ENCODE data around the gene FAM117A. TPM values are rescaled to one million over a fixed set of nuclear protein-coding genes. Genes with fewer than 3 reads are reported as not detected.

The FAM117A gene
- total and polyA plus RNA-seq, 2 of the 4 experiments (the other 2 are of a cell fraction) = 0.72 to 3.4 TPM

DNA sequence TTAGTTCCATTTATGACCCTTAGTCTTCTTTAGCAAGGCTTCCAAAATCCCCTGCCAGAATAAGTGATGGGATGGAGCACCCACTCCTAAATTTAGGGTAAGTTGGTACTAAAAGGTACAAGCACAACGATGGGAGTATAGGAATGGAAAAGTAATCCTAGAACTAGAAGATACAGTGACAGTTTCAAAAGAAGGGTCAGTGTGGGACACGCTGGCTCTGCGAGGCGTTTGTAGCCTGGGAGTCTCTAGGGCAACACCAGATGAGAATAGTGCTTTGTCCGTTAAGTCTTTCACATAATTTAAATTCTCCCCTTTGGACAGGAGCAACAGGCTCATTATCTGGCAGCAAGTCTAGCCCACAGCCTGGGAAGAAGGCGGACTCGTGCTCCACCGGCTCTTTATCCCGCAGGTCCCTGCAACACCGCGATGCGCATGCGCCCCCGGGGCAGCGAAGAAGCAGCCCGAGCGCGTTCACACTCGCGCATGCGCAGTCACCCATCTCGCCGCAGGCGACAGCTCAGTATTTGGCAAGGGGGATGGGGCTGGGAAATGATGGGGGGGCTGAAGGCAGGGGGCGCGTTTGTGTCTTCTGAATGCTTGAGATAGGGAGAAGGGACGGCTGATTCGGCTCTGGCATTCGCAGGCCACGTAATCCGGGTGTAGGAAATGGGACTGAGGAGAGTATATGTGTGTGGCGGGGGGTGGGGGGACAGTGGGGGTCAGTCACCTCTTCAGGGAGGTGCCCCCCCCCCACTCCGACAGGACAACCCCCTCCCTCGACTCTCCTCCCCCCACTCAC is 86.6 kb downstream of the FAM117A start:
- Histone ChIP-seq H2BK5ac (ENCODE audit: low read depth, low read length, poor library complexity, severe bottlenecking) (peak overlapping the region; percentile 84), H3K27ac (ENCODE audit: insufficient read depth, low read length) (peak overlapping the region; percentile 86), H3K9me3 (ENCODE audit: control insufficient read depth, insufficient read depth, low read length) (no peaks in the 10 kb centered on the region), H4K20me1 (ENCODE audit: insufficient read depth, low read length) (peaks cover 28% of the 10 kb centered on the region; the same call in 1 of the 2 replicates), H2BK20ac (ENCODE audit: low read depth, low read length) (no peak overlapping the region), H3K18ac (ENCODE audit: low read depth, low read length) (peak overlapping the region; percentile 73), H2AK5ac (ENCODE audit: low read depth, low read length) (peak overlapping the region; percentile 78), H3K56ac (ENCODE audit: extremely low read depth, insufficient read depth, low read length) (peak overlapping the region; percentile 49), H3K4me1 (ENCODE audit: control insufficient read depth, insufficient read depth, low read length) (peaks cover 4% of the 10 kb centered on the region; the same call in 1 of the 2 replicates), H4K91ac (ENCODE audit: insufficient read depth, low read depth, low read length) (peak overlapping the region; percentile 68), H3K9ac (ENCODE audit: low read depth, low read length) (peak overlapping the region; percentile 92), H3K79me1 (ENCODE audit: low read depth in 1 of 2, low read length in 2 of 2) (peaks cover 15 to 32% of the 10 kb centered on the region in 2 experiments), H3K4me3 (ENCODE audit: insufficient read depth, low read depth, low read length) (peak overlapping the region; percentile 69), H3K14ac (replicated peaks; ENCODE audit: low read depth, low read length) (peak overlapping the region; percentile 82), H3K4ac (ENCODE audit: low read depth, low read length) (peak overlapping the region; percentile 91), H2BK15ac (ENCODE audit: low read depth, low read length) (peak overlapping the region; percentile 17; the same call in 1 of the 3 replicates), H3K4me2 (ENCODE audit: low read depth, low read length) (peak overlapping the region; percentile 99), H3K27me3 (ENCODE audit: control insufficient read depth, insufficient read depth, low read length) (peaks cover 4% of the 10 kb centered on the region), H4K8ac (ENCODE audit: low read depth in 2 of 2, low read length in 2 of 2) (peak overlapping the region; percentile 38 to 94), H3K23ac (ENCODE audit: low read depth, low read length) (peak overlapping the region; percentile 75), H2AFZ (replicated peaks; ENCODE audit: low read length, poor library complexity) (peak overlapping the region; percentile 95), H3K36me3 (ENCODE audit: control insufficient read depth, insufficient read depth, low read length) (no peaks in the 10 kb centered on the region), H2AK9ac (replicated peaks; ENCODE audit: low read depth, low read length, poor library complexity) (peak overlapping the region; percentile 75), H3K9me1 (ENCODE audit: insufficient read depth, low read length) (0 out of 2 replicates have a peak, but pooled peaks cover 2% of the 10 kb centered on the region), H4K5ac (ENCODE audit: low read depth, low read length) (peak overlapping the region; percentile 77), H2BK120ac (ENCODE audit: low read depth, low read length) (peak overlapping the region; percentile 64)
- 7% methylated on average over 3 of the region's 34 CpGs; no CpG with 5 or more reads in 1 of the 2 experiments for WGBS, 2 experiments (ENCODE audit: extremely low coverage in 2 of 2, insufficient read length in 1 of 2)
- no TSS peak for BruUV-seq (replicated peaks)
- intact Hi-C loops (cut with micrococcal nuclease) = loop anchor here (5.0 kb wide), 2 partner anchors 50 to 105 kb away; no protein-coding TSS in a partner anchor
- POLR2A ChIA-PET (ENCODE audit: unreplicated experiment) = interaction anchor here (0.6 to 1.0 kb wide), 6 partner anchors 14 to 207 kb away, joined by 3 to 7 read pairs (median 6); no protein-coding TSS in a partner anchor
- DNase-seq (peak; percentile 91), ATAC-seq (ENCODE audit: low read depth) (peak; percentile 78)
- in situ Hi-C loops (cut with MboI; ENCODE audit: low sequenced_read_pairs) = no loop called here
- dilution Hi-C loops (cut with HindIII; ENCODE audit: low sequenced_read_pairs, unreplicated experiment) = no loop called here
- CTCF ChIA-PET = interaction anchor here (0.6 to 0.7 kb wide), 2 partner anchors 108 to 562 kb away, joined by 3 read pairs; no protein-coding TSS in a partner anchor
- peak; percentile 26; the same call in 1 of the 2 replicates for TF ChIP-seq CEBPB (IDR thresholded peaks at IDR 0.05; ENCODE audit: low read depth, low read length)
- TF ChIP-seq SMC3 (IDR thresholded peaks at IDR 0.05; ENCODE audit: low read depth, low read length) = no peak
- peak; percentile 73; the same call in 1 of the 2 replicates for TF ChIP-seq MXI1 (IDR thresholded peaks at IDR 0.05; ENCODE audit: borderline replicate concordance, low read depth, low read length)
- no peak for TF ChIP-seq RFX5 (IDR thresholded peaks at IDR 0.05; ENCODE audit: low read depth, low read length)
- TF ChIP-seq RCOR1 (IDR thresholded peaks at IDR 0.05; ENCODE audit: insufficient replicate concordance, low read length) = no peak
- no peak for TF ChIP-seq BHLHE40 (IDR thresholded peaks at IDR 0.05; ENCODE audit: low read depth, low read length)
- no peak for TF ChIP-seq FOS (IDR thresholded peaks at IDR 0.05; ENCODE audit: low read depth, low read length)
- TF ChIP-seq, protein P1, sequence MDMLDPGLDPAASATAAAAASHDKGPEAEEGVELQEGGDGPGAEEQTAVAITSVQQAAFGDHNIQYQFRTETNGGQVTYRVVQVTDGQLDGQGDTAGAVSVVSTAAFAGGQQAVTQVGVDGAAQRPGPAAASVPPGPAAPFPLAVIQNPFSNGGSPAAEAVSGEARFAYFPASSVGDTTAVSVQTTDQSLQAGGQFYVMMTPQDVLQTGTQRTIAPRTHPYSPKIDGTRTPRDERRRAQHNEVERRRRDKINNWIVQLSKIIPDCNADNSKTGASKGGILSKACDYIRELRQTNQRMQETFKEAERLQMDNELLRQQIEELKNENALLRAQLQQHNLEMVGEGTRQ (IDR thresholded peaks at IDR 0.05; ENCODE audit: low read depth, low read length) = no peak
- TF ChIP-seq NFE2L2 (IDR thresholded peaks at IDR 0.05; ENCODE audit: low read depth, low read length) = no peak
- TF ChIP-seq ELK1 (IDR thresholded peaks at IDR 0.05; ENCODE audit: borderline replicate concordance, low read depth, low read length) = no peak
- TF ChIP-seq MAZ (IDR thresholded peaks at IDR 0.05; ENCODE audit: borderline replicate concordance, low read depth, low read length) = no peak
- no peak for TF ChIP-seq MAFK (IDR thresholded peaks at IDR 0.05; ENCODE audit: low read depth, low read length)
- peak; percentile 41; the same call in 1 of the 2 replicates for TF ChIP-seq POLR2A (IDR thresholded peaks at IDR 0.05; ENCODE audit: low read depth, low read length)
- no peak for TF ChIP-seq CHD1 (IDR thresholded peaks at IDR 0.05; ENCODE audit: low read depth, low read length)
